HG03135 (cell line): ENCODE measurements around the gene PRR18.
"Not testable (repeated sequence)": the region's sequence is repeated elsewhere in the genome, so short reads cannot be mapped to it uniquely, and the experiment has no call there.

ENCODE experiments used
- ATAC-seq: cut with Tn5 transposase; IDR thresholded peaks from one replicate; pipeline ENCODE4 v1.9.1; 2021; ENCODE audit warnings: mild to moderate bottlenecking, moderate library complexity; ENCODE audit not compliant: unreplicated experiment

The PRR18 gene, protein sequence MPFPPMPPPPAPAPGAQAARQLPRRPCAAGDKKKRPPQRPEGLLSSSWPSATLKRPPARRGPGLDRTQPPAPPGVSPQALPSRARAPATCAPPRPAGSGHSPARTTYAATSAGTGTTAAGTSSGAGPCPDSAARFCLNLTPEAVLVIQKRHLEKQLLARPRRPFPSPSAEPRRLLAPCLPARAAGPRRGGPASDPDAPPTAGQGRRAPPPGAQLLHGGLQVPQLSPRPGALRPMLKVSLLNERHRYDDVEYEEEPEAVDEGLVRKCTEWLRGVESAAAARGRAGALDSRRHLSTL

DNA sequence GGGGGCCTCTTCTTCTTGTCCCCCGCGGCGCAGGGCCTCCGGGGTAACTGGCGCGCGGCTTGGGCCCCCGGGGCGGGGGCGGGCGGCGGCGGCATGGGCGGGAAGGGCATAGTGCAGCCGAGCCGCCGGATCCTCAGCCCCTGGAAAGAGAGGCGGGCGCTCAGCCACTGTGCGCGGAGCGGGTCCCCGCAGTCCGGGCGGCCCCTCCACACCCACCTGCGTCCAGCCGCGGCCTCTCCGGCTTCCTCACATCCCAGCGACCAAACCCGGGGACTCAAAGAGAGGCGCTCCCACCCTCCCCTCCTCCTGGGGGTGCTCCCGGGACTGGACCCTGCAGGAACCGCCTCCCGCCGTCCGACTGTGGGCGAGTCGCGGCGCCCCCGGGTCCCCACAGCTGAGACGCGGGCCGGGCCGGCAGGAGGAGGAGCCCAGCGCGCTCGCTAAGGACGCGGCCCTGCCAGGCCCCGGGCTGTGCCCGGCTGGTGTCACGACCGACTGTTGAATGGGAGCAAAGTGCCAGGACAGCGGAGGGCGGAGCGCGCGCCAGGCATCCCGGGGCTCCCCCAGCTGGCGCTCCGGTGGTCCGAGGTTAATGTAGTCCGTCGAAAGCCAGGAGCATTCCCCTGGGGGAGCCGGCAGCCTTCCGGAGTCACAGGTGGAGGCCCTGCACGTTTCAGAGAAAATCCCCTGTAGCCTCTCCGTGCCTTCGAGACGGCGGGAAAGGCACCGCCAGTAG lies at the start of gene PRR18:
Gene PRR18 (minus strand): TSS at position 360 of the 736 bp plus-strand sequence. CDS start 250 bp downstream, at position 110.
- peak; percentile 41 for ATAC-seq

DNA sequence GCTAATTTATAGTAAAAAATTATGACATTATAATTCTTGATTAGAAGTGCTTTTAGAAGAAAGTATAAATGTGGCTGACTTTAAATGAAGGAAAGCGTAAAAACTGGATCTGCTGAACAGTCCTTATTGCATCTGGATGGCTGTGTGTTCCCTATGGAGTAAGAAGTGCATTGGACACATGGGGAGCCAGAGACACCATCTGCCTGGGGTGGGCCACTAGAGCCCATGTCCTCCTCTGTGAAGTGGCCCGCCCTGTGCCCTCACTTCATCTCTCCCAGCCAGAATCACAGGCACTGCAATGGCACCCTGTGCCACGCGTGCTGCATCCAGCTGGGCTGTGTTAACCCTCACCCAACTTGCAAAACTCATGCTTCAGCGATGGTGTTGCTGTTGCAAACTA lies 47.4 kb upstream of the PRR18 start:
- no peak for ATAC-seq

DNA sequence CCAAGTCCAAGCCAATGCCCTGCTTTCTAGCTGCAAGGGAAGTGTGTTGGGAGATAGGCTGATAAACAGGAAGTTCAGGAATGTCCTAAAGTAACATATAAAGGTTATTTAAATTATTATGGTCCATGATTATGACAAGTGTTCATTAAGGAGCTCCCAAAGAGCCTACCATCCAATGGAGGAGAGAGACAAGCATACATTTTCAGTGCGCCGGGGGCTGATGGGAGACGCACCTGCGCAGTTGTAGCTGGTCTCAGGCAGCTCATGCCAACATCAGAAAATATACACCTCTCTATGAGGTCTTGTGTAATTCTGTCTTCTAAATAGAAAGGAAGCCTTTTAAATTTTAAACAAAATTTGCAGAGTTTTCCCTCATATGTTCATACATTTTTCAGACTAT lies 46.8 kb upstream of the PRR18 start:
- no peak for ATAC-seq

DNA sequence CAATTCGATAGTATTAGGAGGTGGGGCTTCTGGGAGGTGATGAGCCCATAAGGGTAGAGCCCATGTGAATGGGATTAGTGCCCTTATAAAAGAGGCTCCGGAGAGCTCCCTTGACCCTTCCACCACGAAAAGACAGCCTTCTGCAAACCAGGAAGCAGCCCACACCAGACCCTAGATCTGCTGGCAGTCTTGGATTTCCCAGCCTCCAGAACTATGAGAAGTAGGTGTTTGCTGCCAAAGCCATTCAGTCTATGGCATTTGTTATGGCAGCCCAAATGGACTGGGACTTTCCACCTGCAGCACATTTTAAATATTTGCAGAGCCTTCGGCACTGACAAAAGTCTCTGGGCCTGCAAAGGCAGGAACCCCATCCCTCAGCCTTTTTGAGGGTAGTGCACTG lies 46.0 kb upstream of the PRR18 start:
- ATAC-seq, result no peak

DNA sequence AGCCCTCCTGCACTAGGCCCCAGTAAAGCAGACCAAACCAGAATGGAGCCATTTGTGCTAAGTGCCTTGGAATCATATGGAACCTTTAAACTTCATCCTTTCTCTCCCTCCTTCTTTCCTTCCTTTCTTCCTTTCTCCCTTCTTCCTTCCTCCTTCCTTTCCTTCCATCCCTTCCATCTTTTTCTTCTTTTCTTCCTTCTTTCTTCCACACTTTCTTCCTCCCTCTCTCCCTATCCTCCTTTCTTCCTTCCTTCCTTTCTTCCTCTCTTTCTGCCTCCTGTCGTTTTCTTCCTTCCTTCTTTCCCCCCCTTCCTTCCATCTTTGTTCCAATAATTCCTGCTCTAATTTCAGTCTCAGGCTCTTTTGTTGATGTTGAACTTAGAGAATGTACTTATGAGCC lies 45.3 kb upstream of the PRR18 start:
- no peak for ATAC-seq

DNA sequence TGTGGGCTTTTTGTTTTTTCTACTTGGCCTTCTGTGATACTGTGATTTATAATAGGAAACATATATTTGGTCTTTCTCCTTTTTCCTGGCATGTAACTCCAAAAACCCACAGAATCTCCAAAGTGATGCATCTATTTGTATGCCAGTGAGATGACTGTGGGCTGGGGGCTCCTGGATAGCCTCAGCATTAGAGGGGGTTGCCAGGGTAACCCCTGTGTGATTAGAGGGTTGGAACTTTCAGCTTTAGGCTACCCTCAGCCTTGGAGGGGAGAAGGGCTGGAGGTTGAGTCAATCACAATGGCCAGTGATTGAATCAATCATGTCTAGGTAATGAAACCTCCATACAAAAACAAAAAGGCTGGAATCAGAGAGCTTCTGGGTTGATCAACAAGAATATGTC lies 44.7 kb upstream of the PRR18 start:
- ATAC-seq, result no peak

DNA sequence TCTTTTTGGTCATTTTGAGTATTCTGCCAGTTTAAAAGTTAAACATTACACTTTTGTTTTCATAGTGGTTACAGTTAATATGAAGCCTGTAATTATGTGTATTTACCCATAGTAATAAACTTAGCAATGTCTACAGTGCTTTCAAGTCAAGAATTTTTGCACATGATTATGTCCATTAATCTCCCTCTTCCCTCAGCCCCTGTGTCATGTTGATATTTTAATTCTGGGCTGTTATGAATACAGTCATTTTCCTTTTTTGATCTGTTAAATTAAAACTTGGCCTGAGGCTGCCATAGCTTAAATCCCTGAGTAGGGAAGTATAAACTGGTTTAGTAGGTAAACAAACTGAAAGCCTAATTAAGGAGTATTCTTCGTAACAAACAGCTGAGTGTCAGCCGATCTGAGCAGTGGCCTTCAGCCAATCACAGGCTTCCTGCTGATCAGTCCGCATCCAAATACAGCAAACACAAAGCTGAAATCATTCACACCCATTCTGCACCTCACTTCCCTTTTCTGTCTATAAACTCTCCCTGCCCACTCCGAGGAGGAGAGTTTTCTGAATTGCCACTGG lies 43.6 kb upstream of the PRR18 start:
- peak; percentile 97 for ATAC-seq

DNA sequence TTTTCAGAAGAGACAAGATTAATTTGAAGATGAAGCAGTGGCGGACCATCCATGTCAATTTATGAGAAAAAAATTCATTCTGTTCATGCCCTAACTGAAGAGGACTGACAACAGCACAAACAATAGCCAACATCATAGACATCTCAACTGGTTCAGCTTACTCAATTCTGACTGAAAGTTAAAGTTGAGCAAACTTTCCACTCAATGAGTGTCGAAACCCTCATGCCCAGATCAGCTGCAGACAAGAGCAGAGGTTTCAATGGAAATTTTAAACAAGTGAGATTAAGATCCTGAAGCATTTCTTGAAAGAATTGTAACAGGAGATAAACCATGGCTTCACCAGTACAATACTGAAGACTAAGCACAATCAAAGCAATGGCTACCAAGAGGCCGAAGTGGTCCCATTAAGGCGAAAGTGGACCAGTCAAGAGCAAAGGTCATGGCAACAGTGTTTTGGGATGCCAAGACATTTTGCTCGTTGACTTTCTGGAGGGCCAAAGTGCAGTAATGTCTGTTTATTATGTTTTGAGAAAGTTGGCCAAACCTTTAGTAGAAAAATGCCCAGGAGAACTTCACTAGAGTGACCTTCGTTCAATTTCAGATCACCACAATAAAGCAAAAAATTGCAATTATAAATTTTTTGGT lies 40.2 kb upstream of the PRR18 start:
- ATAC-seq, result no peak

DNA sequence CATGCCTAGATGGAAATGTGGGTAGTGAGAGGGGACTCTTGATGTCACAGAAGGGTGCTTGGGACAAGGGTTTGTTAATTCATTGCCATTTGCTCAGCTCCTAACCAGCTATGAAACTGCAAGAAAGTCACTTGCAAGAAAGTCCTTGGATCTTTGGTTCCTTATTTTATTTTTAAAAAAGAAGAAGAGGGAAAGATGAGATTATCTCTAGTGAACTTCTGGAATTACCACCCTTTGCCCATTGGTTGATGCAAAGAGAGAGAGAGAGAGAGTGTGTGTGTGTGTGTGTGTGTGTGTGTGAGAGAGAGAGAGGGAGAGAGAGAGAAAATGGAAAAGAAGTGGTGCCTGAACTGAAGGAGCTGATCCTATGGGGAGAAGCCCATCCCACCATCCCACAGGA lies 38.8 kb upstream of the PRR18 start:
- ATAC-seq, result no peak

DNA sequence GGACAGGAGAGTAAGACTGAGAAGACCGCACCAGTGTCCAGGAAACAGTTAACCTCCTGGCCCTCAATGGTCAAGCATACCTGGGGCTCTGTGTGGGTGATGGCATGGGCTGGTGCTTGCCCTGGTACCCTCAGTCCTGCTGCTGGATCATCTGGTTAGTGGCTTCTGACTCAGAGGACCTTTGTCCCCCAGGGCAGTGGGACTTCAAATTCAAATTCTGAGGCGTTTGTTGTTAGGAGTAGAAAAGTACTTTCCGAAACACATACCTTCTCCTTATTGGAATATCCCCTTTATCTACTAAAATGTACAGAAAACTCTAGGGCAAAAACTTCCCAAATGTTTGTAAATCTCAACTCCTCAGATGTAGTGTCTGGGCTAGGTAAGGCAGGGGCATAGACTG lies 38.3 kb upstream of the PRR18 start:
- no peak for ATAC-seq

DNA sequence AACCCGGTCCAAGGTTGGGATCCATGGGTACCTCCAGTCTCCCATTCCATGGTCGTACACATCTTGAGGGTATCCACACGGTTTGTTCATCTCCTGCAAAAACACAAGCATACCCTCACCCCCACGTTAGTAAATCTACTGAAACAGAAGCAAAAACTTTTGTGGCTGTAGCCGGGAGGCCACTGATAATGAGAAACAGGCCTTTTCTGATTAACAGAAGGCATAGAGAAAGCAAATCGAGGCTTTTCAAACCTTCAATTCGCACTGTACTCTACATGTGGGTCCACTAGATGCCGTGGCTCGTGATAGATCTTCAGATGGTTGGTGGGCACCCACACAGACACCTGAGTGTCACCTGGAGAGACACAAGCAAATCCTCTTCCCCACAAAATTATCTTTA lies 37.5 kb upstream of the PRR18 start:
- ATAC-seq, result not testable (repeated sequence)

DNA sequence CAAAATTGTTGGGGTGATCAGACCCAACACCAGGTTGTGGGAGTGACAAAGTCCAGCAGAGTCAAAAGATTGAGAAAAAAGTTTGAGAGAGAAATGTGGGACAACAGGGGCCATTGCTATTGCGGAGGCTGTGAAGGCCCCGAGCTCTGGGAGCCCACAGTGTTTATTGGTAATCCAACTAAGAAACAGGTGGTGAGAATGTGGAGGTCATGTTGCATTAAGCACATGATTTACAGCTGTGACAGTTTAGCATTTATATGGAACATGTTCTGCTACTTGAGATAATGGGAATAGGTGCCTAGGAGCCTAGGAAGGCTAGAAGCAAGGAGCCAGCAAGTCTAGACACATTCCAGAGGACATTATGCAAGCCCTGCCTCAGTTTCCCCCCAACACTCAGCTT lies 36.7 kb upstream of the PRR18 start:
- not testable (repeated sequence) for ATAC-seq

DNA sequence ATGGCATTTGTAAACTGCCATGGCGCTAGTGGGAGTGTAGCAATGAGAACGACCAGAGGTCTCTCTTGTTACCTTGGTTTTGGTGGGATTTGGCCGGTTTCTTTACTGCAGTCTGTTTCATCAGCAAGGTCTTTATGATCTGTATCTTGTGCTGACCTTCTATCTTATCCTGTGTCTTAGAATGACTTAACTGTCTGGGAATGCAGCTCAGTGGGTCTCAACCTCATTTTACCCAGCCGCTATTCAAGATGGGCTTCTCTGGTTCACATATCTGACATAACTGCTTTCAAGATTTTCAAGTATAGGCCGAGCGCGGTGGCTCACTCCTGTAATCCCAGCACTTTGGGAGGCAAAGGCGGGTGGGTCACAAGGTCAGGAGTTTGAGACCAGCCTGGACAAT lies 36.0 kb upstream of the PRR18 start:
- no peak for ATAC-seq

DNA sequence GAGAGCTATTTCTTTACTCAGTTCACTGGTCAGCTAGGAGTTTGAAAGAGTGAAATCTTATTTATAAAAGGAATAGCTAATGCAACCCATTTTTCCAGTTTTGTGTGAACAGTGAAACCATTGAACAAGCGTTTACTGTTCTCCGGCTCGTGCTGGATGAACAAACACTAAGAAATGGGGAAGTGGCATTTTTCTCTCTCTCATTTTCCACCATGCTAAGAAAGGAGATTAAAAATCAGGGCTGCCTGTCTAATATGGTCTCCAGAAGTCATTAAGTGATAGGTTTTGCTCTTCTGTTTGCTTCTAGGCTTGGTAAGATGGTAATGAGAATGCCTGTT lies 34.9 kb upstream of the PRR18 start:
- peak; percentile 31 for ATAC-seq

DNA sequence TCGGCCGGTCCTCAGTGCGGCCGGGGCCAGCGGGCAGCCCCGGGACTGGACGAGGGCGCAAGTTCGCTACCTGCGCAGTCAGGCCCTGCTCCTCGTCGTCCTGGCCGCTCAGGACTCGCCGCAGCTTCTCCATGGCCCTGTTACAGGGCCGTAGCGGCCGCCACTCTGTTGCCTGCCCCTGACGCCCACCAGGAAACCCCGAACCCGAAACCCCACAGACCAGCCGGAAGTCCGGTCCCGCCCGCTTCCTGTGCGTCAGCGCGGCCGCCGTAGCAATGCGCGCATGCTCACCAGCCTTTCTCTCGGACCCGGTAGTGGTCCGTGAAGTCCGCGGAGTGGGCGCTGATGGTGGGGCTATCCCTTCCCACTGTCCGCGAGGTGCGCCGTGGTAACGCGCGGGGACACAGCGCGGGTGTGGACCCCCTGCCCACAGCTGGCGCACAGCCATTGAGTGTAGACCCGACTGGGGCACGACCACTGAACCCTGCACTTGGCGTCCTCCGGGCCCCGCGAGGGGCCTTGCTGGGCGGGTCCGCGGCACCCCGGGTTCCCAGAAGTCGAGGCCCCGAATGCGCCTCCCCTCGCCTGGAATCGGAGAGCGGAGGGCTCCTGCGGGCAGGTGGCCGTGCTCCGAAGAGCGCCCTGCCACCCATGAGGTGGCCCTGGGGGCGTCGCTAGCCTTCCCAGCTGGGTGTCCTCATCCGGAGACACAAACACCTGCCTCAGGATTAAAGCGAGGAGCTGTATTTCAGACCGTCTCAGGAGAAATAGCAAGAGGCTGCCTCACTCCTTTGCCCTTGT lies 34.4 kb upstream of the PRR18 start, which contains the start of gene SFT2D1:
Gene SFT2D1 (minus strand): TSS at position 197 of the 801 bp plus-strand sequence. CDS start 64 bp downstream, at position 133.
- ATAC-seq, result peak; percentile 91

DNA sequence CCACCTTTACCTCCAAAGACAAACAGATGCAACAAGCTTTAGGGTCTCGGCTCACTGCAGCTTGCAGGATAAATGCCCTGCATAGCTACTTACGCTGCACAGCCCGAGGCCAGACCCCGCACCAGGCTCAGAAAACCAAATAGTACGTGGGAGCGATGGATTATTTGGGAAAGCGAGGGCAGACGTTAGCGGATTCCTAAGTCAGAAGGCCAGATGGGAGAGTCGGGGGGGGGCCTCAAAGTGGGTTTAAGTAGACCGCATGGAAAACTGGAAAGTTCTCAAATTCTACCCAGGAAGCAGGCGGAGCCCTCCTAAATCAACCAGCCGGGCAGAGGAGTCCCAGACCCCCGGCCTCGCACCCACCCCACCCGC lies 33.8 kb upstream of the PRR18 start:
- ATAC-seq, result no peak

DNA sequence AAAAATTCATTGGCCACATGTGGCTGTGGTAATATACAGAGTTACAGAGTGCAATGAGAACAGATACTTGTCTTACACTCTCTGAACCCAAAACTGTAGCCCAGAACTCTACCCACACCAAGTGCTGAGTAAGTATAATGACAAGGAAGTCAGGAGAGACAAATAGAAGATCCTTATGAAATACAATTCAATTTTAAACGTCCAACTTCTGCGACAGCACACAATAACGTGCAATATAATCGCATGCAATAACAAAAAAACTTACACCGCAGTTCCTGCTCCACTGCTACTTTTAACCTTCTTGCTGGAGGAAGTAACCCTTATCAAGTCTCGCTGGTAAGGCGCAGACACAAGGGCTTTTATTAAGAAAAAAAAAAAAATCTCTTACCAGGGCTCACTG lies 33.3 kb upstream of the PRR18 start:
- no peak for ATAC-seq

DNA sequence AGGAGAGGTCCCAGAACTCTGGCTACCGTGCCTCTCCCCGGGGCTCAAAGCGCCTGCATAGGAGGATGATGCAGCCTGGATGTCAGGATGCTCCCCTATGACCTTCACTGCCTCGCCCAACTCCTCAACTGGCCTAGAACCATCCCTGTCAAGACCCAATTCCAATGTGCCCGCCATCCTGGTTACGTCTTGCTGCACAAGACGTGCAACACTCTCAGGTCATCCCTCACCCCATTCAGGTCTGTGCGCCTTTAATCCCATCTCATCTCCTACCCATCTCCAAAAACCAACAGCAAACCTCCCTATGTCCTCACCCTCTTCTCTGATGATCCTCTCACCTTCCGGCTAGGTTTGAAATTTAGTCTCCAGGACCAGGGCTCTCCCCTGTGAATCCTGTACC lies 30.7 kb upstream of the PRR18 start:
- ATAC-seq, result no peak

DNA sequence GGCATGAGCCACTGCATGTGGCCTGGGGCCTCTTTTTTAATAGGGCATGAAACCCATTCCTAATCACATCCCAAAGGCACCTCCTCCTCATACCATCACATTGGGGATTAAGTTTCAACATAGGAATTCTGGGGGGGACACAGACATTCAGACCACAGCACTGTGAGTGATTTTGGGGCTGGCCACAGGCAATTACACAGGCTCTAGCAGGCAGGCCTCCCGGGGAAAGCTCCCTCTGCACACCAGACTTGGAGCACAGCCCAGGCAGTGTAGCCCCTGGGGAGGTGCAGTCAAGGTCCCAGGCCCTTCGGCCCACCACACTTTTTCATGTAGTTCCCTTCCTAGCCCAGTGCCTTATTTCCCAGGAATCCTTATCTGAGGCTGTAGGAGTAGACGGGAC lies 28.7 kb upstream of the PRR18 start:
- ATAC-seq, result no peak

DNA sequence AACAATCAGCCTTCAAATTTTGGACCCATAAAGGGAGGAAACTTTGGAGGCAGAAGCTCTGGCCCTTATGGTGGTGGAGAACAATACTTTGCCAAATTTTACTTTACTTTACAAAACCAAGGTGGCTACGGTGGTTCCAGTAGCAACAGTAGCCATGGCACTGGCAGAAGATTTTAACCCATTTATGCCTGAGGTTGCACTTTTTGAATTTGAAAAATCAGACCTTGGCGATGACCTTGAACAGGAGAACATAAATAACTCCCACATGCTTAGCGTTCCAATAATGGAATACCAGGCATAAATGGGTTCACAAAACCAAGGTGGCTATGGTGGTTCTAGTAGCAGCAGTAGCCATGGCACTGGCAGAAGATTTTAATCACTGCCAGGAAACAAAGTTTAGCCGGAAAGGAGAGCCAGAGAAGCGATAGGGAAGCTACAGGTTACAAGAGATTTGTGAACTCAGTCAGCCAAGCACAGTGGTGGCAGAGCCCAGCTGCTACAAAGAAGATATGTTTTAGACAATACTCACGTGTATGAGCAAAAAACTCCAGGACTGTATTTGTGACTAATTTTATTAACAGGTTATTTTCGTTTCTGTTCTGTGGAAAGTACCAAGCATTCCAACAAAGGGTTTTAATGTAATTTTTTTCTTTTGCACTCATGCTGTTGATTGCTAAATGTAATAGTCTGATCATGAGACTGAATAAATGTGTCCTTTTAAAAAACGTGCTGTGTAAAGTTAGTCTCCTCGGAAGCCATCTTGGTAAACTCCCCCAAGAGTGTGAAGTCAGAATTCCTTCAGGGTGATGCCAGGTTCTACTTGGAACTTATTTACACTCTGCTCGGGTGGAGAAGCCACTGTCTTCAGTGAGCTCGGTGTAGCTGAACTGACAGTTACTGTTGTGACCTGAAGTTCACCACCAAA lies 27.4 kb upstream of the PRR18 start:
- ATAC-seq, result no peak
